GM12878 (cell line): ENCODE measurements around the gene CD83.

Experiments used
- BMI1 ChIP-seq: fragments of 450-650 bp; IDR thresholded peaks from 2 replicates; pipeline ENCODE4 v1.6.1; 2016; ENCODE audit warnings: mild to moderate bottlenecking, moderate library complexity, borderline replicate concordance
- CBFB ChIP-seq: IDR thresholded peaks from 2 replicates; pipeline ENCODE4 v1.6.1; 2016; ENCODE audit warnings: antibody characterized with exemption, low read depth
- CTCF ChIP-seq, 3 experiments: IDR thresholded peaks in 2 of 3; conservative IDR thresholded peaks in 1 of 3; 2 replicates each; pipeline ENCODE4 v1.5.1; 2011; ENCODE audit warnings: low read depth in 3 of 3, low read length in 3 of 3, mild to moderate bottlenecking in 3 of 3, control low read depth in 2 of 3, moderate library complexity in 2 of 3, inconsistent platforms in 1 of 3, mixed read lengths in 1 of 3; ENCODE audit not compliant: control insufficient read depth in 2 of 3, insufficient read depth in 1 of 3; ENCODE audit errors: extremely low read depth in 1 of 3
- EP300 ChIP-seq, 2 experiments: fragments of 150-350 bp in 1 of 2; IDR thresholded peaks; 2 replicates each; pipeline ENCODE4 v1.6.1; 2011 to 2012; ENCODE audit warnings: low read depth in 2 of 2, low read length in 2 of 2, borderline replicate concordance in 1 of 2, improper control_type of control experiment in 1 of 2, inconsistent platforms in 1 of 2; ENCODE audit not compliant: control insufficient read depth in 1 of 2
- IRF4 ChIP-seq: IDR thresholded peaks from 2 replicates; pipeline ENCODE4 v1.6.1; 2011; ENCODE audit warnings: low read depth, low read length
- MAX ChIP-seq: IDR thresholded peaks from 2 replicates; pipeline ENCODE4 v1.6.1; 2012; ENCODE audit warnings: low read depth, low read length, improper control_type of control experiment
- POLR2A ChIP-seq: IDR thresholded peaks from 2 replicates; pipeline ENCODE4 v1.6.1; 2011; ENCODE audit warnings: low read depth, mild to moderate bottlenecking, low read length
- POLR2AphosphoS2 ChIP-seq: IDR thresholded peaks from 2 replicates; pipeline ENCODE4 v1.6.1; 2011; ENCODE audit warnings: low read depth, mild to moderate bottlenecking, low read length, improper control_type of control experiment, moderate library complexity
- SKIL ChIP-seq: fragments of 450-650 bp; IDR thresholded peaks from 2 replicates; pipeline ENCODE4 v1.6.1; 2017; ENCODE audit warnings: mild to moderate bottlenecking, low read depth, inconsistent platforms; ENCODE audit not compliant: poor library complexity, severe bottlenecking
- SMC3 ChIP-seq: IDR thresholded peaks from 2 replicates; pipeline ENCODE4 v1.6.1; 2011; ENCODE audit warnings: low read length, improper control_type of control experiment, borderline replicate concordance
- TAF1 ChIP-seq: IDR thresholded peaks from 2 replicates; pipeline ENCODE4 v1.6.1; 2011; ENCODE audit warnings: mild to moderate bottlenecking, low read depth, low read length, borderline replicate concordance
- YY1 ChIP-seq: IDR thresholded peaks from 2 replicates; pipeline ENCODE4 v1.6.1; 2011; ENCODE audit warnings: low read depth, mild to moderate bottlenecking, low read length

GRCh38 chr6:14113976-14114375, 3.6 kb upstream of the CD83 start:
- TF ChIP-seq CBFB (no peak), MAX (no peak), BMI1 (no peak), SKIL (no peak), TAF1 (no peak), POLR2A (no peak), CTCF (IDR thresholded peaks at IDR 0.05 in 2 of 3, conservative IDR thresholded peaks at IDR 0.05 in 1 of 3; ENCODE audit: control insufficient read depth in 2 of 3, extremely low read depth in 1 of 3, insufficient read depth in 1 of 3, low read depth in 3 of 3, low read length in 3 of 3) (no peak), POLR2AphosphoS2 (no peak), IRF4 (no peak), EP300 (IDR thresholded peaks at IDR 0.05; ENCODE audit: borderline replicate concordance in 1 of 2, control insufficient read depth in 1 of 2, low read depth in 2 of 2, low read length in 2 of 2) (no peak), YY1 (no peak), SMC3 (no peak)
